Stomach (tissue), 4 donors: ENCODE data around the gene LGALS12.

Experiments
- EP300 ChIP-seq: sonication (generic); formaldehyde crosslinking; IDR thresholded peaks from one replicate; pipeline ENCODE4 v1.6.1; 2017; ENCODE audit warnings: antibody characterized with exemption
- POLR2A ChIP-seq, 4 donors: fragments of 450-650 bp; IDR thresholded peaks; one replicate each; pipeline ENCODE4 v1.6.1; 2016; ENCODE audit warnings: antibody characterized with exemption in 4 of 4, control low read depth in 2 of 4, mild to moderate bottlenecking in 1 of 4, moderate library complexity in 1 of 4
- POLR2AphosphoS5 ChIP-seq, 3 donors: sonication (generic); formaldehyde crosslinking; IDR thresholded peaks; one replicate each; pipeline ENCODE4 v1.6.1; 2016; ENCODE audit warnings: antibody characterized with exemption in 3 of 3
- TF ChIP-seq, protein P1 (sequence below), 7 experiments: fragments of 450-650 bp in 4 of 7; fragments of 200-600 bp in 3 of 7; sonication (generic) in 3 of 7; IDR thresholded peaks; one replicate each; pipeline ENCODE4 v1.5.1; 2016 to 2019; ENCODE audit warnings: antibody characterized with exemption in 7 of 7, control low read depth in 2 of 7, mild to moderate bottlenecking in 1 of 7

DNA sequence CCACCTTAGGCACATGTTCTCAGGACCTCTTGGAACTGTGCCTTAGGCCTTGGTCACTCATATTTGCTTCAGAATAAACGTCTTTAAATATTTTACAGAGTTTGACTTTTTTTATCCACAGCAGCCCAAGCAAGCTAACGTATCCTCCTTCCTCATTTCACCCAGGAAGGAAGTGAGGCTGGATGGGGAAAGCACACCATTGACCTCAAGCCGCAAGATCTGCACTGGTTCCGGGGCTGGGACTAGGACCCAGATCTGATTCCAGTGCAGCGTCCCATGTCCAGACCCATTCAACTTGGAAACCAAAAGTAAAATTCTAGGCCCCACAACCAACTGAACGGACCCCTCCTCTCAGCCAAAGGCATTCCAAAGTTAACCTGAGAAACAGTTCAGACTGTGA is 2.4 kb upstream of the LGALS12 start:
- TF ChIP-seq POLR2A (IDR thresholded peaks at IDR 0.05): no peak
- TF ChIP-seq, protein P1, sequence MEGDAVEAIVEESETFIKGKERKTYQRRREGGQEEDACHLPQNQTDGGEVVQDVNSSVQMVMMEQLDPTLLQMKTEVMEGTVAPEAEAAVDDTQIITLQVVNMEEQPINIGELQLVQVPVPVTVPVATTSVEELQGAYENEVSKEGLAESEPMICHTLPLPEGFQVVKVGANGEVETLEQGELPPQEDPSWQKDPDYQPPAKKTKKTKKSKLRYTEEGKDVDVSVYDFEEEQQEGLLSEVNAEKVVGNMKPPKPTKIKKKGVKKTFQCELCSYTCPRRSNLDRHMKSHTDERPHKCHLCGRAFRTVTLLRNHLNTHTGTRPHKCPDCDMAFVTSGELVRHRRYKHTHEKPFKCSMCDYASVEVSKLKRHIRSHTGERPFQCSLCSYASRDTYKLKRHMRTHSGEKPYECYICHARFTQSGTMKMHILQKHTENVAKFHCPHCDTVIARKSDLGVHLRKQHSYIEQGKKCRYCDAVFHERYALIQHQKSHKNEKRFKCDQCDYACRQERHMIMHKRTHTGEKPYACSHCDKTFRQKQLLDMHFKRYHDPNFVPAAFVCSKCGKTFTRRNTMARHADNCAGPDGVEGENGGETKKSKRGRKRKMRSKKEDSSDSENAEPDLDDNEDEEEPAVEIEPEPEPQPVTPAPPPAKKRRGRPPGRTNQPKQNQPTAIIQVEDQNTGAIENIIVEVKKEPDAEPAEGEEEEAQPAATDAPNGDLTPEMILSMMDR (IDR thresholded peaks at IDR 0.05): no peak
- TF ChIP-seq POLR2AphosphoS5 (IDR thresholded peaks at IDR 0.05): no peak
- no peak for TF ChIP-seq EP300
